Measurements from ENCODE around the gene CALU. TPM values are rescaled to one million over a fixed set of nuclear protein-coding genes. Genes with fewer than 3 reads are reported as not detected.

CALU gene
- polyA plus RNA-seq, 1 donor from 2014 or later: 38.1 TPM

- Histone ChIP-seq H3K36me3 (ENCODE audit: insufficient read depth, low read length) (no peaks in the 10 kb centered on the region), H2AFZ (ENCODE audit: low read depth, low read length) (no peak overlapping the region), H3K27me3 (ENCODE audit: insufficient read depth, low read depth, low read length) (no peaks in the 10 kb centered on the region), H3K27ac (ENCODE audit: low read length) (no peak overlapping the region), H3F3A (ENCODE audit: insufficient read depth, low read length, poor library complexity, severe bottlenecking) (no peaks in the 10 kb centered on the region), H3K79me2 (replicated peaks; ENCODE audit: insufficient read depth, low read length) (peaks cover 48% of the 10 kb centered on the region), H3K9me2 (ENCODE audit: insufficient read depth, low read length) (no peaks in the 10 kb centered on the region), H3K4me2 (ENCODE audit: low read length) (no peak overlapping the region), H4K20me1 (ENCODE audit: insufficient read depth) (no peaks in the 10 kb centered on the region), H3K9me3 (ENCODE audit: low read length) (no peaks in the 10 kb centered on the region), H3K4me3 (ENCODE audit: low read length) (no peak overlapping the region), H3K9ac (ENCODE audit: low read length) (no peak overlapping the region)
- TF ChIP-seq, protein P1, sequence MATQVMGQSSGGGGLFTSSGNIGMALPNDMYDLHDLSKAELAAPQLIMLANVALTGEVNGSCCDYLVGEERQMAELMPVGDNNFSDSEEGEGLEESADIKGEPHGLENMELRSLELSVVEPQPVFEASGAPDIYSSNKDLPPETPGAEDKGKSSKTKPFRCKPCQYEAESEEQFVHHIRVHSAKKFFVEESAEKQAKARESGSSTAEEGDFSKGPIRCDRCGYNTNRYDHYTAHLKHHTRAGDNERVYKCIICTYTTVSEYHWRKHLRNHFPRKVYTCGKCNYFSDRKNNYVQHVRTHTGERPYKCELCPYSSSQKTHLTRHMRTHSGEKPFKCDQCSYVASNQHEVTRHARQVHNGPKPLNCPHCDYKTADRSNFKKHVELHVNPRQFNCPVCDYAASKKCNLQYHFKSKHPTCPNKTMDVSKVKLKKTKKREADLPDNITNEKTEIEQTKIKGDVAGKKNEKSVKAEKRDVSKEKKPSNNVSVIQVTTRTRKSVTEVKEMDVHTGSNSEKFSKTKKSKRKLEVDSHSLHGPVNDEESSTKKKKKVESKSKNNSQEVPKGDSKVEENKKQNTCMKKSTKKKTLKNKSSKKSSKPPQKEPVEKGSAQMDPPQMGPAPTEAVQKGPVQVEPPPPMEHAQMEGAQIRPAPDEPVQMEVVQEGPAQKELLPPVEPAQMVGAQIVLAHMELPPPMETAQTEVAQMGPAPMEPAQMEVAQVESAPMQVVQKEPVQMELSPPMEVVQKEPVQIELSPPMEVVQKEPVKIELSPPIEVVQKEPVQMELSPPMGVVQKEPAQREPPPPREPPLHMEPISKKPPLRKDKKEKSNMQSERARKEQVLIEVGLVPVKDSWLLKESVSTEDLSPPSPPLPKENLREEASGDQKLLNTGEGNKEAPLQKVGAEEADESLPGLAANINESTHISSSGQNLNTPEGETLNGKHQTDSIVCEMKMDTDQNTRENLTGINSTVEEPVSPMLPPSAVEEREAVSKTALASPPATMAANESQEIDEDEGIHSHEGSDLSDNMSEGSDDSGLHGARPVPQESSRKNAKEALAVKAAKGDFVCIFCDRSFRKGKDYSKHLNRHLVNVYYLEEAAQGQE (IDR thresholded peaks at IDR 0.05; ENCODE audit: borderline replicate concordance): no peak
- TF ChIP-seq TAF1 (IDR thresholded peaks at IDR 0.05; ENCODE audit: low read depth) (no peak), RAD21 (conservative IDR thresholded peaks at IDR 0.05) (no peak), EZH2 (IDR thresholded peaks at IDR 0.05; ENCODE audit: borderline replicate concordance, insufficient read depth, low read length, poor library complexity, severe bottlenecking) (no peak), CTCF (IDR thresholded peaks at IDR 0.05; ENCODE audit: poor library complexity, severe bottlenecking) (no peak), SMC3 (conservative IDR thresholded peaks at IDR 0.05; ENCODE audit: poor library complexity) (no peak), POLR2AphosphoS5 (IDR thresholded peaks at IDR 0.05) (no peak), MXI1 (conservative IDR thresholded peaks at IDR 0.05; ENCODE audit: poor library complexity, severe bottlenecking) (no peak)
Observed at GRCh38 chr7:128747327-128748079, 8.3 kb downstream of the CALU start.

- Histone ChIP-seq H3K79me2 (replicated peaks; ENCODE audit: insufficient read depth, low read length) (peaks cover 8% of the 10 kb centered on the region), H3K4me2 (ENCODE audit: low read length) (no peak overlapping the region), H3K9ac (ENCODE audit: low read length) (no peak overlapping the region), H3K4me3 (ENCODE audit: low read length) (no peak overlapping the region), H3K27ac (ENCODE audit: low read length) (no peak overlapping the region), H3K27me3 (ENCODE audit: insufficient read depth, low read depth, low read length) (no peaks in the 10 kb centered on the region), H3K9me2 (ENCODE audit: insufficient read depth, low read length) (no peaks in the 10 kb centered on the region), H3F3A (ENCODE audit: insufficient read depth, low read length, poor library complexity, severe bottlenecking) (no peaks in the 10 kb centered on the region), H3K36me3 (ENCODE audit: insufficient read depth, low read length) (peaks cover 7% of the 10 kb centered on the region), H3K9me3 (ENCODE audit: low read length) (no peaks in the 10 kb centered on the region), H2AFZ (ENCODE audit: low read depth, low read length) (no peak overlapping the region), H4K20me1 (ENCODE audit: insufficient read depth) (no peaks in the 10 kb centered on the region)
- TF ChIP-seq RAD21 (conservative IDR thresholded peaks at IDR 0.05): no peak
Observed at GRCh38 chr7:128752251-128752650, 13.1 kb downstream of the CALU start.
